Sciatic nerve (tissue), 2 donors: ENCODE data around the gene GEMIN2. TPM values are rescaled to one million over a fixed set of nuclear protein-coding genes. Genes with fewer than 3 reads are reported as not detected.
A peak's percentile ranks its signal among the peaks of the same experiment; 100 is the strongest.
"Not testable (repeated sequence)": the region's sequence is repeated elsewhere in the genome, so short reads cannot be mapped to it uniquely, and the experiment has no call there.

Experiments used
- ATAC-seq: fragments of 200-7000 bp; cut with Tn5 transposase; one replicate; pipeline ENCODE4 v1.9.1; 2020; ENCODE audit warnings: mild to moderate bottlenecking, moderate library complexity
- DNase-seq: peaks from one replicate; pipeline ENCODE4 v3.0.0-alpha.2; 2020; ENCODE audit warnings: low spot score
- intact Hi-C: fragments of 100-400 bp; cut with DNase I; formaldehyde crosslinking; loops from one replicate; pipeline ENCODE4 v1.14.2; 2022
- total RNA-seq: library from RNA; stranded (reverse); fragmentation: NEBNext Ultra II Directional; extraction: Animal tissue kit (Norgen Biotek cat#: 25700); gene quantifications from one replicate; pipeline ENCODE4 v1.2.1, GENCODE V29; 2021
- donor health status: DM: no; HTN: no; CAD: no.
- donor health status: DM: no; HTN: no; CAD: no.

GEMIN2 gene
- total RNA-seq, 1 donor from 2014 or later, result 13.7 TPM

DNA sequence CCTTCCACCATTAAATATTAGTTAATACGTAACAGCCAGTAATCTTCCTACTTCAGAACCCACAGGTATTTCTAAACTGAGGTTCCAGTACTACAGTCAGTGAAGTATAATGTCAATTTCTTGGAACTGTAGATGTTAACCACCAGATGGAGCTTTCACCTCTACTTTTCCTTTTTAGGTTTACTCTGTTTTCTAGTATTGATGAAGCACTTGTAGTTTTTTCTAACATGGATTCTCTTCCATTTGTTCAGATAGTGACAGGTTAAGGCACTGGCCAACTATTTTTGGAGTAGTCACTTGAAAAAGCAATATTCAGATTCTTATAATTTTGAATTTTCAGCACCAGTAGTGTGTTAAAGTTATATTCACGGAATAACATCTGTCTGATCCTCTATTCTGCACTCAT, 6.5 kb upstream of the GEMIN2 start:
- intact Hi-C loops, result no loop called here
- ATAC-seq, result no peak
- DNase-seq, result no peak

DNA sequence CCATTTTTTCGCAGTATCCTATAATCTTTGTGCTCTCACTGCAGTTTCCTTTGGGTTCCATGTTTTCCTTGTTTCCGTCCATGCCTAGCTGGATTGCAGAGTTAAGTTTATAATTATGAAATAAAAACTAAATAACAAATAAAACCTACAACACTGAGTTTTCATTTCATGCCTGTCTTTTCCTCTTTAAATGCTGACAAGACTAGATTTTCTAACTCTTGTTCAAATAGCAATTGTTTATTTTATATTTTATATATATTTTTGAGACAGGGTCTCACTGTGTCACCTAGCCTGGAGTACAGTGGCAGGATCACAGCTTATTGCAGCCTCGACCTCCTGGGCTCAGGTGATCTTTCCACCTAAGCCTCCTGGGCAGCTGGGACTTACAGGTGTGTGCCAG, 5.3 kb upstream of the GEMIN2 start:
- DNase-seq, result no peak
- ATAC-seq, result no peak
- intact Hi-C loops, result no loop called here

DNA sequence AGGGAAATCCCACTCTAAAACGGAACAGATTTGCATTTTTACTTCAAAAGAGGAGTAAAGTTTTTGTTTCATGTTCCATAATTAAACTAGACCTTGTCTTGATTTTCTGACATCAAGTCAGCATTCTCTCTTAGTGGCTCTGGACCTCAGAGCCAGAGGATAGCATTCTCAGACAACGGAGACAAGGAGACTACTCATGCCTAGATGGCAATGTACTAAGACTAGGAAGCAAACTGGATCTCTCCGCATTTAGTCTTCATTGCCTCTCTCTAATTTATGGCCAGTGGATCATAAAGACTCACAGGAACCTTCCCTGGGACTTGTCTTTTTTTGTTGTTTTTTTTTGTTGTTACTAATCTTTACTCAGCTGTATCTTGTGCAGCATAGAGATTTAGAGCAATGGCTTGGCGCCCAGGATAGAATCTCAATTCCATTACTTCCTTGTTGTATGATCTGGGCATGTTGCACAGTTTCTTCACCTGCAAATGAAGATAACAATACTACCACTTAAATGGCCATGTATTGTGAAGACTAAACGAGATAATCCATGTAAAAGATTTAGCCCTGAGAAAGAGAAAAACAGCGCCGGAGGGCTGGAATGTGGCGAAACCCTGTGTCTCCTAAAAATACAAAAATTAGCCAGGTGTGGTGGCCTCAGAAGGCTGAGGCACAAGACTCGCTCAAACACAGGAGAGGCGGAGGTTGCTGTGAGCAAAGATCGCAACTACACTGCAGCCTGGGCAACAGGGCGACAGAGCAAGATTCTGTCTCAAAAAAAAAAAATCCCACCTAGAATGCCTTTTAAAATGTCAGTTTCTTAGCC, 4.0 kb upstream of the GEMIN2 start:
- DNase-seq (no peak), ATAC-seq (no peak)
- intact Hi-C loops, result no loop called here

DNA sequence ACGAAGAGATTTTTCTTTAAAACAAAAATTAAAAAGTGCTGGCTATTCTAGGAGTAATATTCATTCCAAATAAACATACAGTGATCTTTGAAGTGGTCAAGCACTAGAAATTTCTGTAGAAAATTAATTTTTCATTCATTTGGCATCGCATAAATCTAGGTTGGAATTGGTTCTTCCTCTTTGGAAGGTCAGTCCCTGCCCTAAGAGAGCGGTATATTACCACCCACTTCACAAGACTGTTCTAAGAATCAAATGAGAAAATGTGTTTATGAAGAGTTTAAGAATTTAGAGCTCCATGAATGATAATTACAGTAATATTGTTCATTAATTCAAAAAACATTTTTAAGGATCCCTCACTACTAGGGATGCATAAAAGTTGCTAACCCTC, 444 bp upstream of the GEMIN2 start:
- intact Hi-C loops, result no loop called here
- DNase-seq (no peak), ATAC-seq (peak; percentile 7)

DNA sequence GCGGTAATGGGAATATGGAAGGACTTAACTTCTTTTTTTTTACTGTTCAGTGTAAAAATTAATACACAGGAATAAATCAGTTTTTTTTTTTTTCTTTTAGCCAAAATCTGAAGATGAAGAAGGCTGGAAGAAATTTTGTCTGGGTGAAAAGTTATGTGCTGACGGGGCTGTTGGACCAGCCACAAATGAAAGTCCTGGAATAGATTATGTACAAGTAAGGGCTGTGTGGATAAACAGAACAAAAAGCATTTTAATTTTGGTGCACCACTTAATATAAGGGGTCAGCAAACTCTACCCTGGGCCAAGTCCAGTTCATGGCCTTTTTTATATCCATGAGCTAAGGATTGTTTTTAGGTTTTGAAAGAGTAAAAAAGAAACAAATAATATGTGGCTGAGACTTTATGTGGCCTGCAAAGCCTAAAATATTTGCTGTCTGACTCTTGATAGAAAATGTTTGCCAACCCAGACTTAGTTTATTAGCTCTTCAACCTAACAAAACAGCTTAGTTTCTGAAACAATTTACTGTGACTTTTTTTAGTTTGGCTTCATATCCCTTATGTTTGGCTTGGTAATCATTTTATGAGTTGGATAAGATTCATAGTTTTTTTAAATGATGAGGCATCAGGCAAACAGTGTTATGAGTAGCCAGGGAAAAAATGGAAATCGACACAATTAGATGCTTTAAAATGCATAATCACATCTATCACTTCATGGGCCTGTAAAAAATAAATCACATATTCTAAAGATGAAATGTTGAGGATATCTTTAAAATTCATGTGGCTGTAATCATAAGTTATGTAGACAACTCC, 8.4 kb downstream of the GEMIN2 start:
- intact Hi-C loops, result no loop called here
- ATAC-seq, result peak; percentile 60
- no peak for DNase-seq

DNA sequence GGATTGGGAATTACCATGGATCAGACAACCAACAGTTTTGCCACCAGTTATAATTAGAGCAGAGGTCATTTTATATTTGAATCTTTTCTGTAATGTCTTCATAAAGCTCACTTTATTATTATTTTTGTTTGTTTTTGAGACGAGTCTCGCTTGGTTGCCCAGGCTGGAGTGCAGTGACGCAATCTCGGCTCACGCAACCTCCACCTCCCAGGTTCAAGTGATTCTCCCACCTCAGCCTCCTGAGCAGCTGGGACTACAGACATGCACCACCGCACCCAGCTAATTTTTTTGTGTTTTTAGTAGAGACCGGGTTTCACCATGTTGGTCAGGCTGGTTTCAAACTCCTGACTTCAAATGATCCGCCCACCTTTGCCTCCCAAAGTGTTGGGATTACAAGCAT, 23.7 kb downstream of the GEMIN2 start:
- ATAC-seq, intact Hi-C loops, DNase-seq: not testable (repeated sequence)

DNA sequence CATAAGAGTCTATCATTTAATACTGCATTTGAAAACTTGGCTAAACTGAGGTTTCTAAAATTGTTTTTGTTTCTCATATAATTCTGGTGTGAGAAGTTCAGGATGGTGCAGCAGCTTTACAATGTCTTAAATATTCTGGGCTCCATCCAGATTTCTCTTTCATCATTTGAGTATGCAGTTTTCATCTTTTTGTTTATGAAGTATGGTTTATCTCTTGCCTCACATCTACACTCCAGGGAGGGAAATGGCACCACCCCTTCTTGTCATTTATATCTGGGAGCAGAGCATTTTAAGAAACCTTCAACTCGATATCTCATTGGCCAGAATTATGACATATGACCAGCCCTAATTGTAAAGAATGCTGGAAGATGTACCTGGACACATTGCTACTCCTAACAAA, 24.3 kb downstream of the GEMIN2 start:
- DNase-seq, result no peak
- intact Hi-C loops, result no loop called here
- ATAC-seq, result no peak

DNA sequence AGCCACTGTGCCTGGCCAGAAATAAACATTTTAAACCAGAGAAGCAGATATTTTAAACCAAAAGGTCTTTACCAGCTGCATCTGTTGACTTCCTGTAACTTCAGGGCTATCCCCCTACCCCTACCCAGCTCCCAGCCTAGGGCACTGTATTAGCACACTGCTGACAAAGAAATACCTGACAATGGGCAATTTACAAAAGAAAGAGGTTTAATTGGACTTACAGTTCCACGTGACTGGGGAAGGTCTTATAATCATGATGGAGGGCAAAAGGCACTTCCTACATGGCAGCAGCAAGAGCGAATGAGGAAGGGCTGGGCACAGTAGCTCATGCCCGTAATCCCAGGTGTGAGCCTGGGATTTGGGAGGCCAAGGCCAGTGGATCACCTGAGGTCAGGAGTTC, 26.0 kb downstream of the GEMIN2 start:
- intact Hi-C loops, result no loop called here
- ATAC-seq, result no peak
- no peak for DNase-seq

DNA sequence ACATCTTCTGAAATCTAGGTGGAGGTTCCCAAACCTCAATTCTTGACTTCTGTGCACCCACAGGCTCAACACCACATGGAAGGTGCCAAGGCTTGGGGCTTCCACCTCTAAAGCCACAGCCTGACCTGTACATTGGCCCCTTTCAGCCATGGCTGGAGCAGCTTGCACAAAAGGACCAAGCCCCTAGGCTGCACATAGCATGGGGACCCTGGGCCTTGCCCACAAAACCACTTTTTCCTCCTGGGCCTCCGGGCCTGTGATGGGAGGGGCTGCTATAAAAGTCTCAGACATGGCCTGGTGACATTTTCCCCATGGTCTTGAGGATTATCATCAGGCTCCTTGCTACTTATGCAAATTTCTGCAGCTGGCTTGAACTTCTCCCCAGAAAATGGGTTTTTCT, 27.5 kb downstream of the GEMIN2 start:
- not testable (repeated sequence) for ATAC-seq, DNase-seq

DNA sequence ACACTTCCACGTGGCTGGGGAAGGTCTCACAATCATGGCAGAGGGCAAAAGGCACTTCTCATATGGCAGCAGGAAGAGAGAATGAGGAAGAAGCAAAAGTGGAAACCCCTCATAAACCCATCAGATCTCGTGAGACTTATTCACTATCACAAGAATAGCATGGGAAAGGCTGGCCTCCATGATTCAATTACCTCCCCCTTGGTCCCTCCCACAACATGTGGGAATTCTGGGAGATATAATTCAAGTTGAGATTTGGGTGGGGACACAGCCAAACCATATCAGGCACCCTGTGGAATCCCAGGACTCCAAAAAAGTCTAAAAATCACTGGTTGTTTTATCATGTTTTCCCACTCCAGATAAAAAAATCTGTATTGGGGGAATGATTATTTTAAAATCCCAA, 29.1 kb downstream of the GEMIN2 start:
- DNase-seq, ATAC-seq, intact Hi-C loops: not testable (repeated sequence)

More for the DNA sequence above, 27.5 kb downstream of the GEMIN2 start:
- intact Hi-C loops, result not testable (repeated sequence)

DNA sequence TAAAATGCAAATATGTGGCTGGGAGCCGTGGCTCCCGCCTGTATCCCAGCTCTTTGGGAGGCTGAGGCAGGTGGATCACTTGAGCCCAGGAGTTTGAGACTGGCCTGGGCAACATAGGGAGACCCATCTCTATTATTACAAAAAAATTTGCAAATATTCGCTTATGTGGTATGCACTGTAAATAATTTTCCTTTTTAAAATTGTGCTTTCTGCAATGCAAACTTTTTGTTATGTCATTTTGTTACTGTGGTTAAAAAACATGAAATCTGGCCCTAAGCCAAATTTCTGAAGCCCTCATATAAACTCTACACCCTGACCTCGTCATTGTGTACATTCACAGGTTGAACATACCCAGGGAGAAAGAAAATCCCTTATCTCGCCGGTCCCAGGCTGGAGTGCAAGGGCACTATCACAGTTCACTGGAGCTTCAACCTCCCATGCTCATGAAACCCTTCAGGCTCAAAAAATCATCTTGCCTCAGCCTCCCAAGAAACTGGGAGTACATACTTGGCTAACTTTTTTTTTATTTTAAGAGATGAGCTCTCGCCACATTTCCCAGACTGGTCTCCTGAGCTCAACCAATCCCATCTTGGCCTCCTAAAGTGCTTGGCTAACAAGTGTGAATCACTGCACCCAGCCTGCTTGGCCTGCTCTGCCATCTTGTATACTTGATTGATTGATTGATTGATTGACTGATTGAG, 31.3 kb downstream of the GEMIN2 start:
- intact Hi-C loops, result no loop called here
- DNase-seq, result no peak
- no peak for ATAC-seq

DNA sequence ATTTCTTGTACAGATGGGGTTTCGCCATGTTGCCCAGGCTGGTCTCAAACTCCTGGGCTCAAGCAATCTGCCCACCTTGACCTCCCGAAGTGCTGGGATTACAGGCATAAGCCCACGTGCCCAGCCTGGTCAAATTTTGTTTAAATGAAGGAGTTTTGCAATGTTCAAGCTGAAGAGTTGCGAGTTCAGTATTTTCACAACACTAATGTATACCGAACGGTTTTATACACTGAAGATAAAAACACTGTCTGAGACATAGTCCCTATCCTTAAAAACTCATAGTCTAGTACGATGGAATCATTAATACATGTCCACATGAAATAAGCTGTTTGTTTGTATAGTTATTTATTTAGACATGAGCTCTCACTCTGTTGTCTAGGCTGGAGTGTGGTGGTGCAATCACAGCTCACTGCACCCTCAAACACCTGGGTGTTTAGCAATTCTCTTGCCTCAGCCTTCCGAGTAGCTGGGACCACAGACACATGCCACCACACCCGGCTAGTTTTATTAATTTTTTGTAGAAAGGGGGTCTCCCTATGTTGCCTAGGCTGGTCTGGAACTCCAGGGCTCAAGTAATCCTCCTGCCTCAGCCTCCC, 40.6 kb downstream of the GEMIN2 start:
- intact Hi-C loops, result no loop called here
- ATAC-seq (no peak), DNase-seq (no peak)

DNA sequence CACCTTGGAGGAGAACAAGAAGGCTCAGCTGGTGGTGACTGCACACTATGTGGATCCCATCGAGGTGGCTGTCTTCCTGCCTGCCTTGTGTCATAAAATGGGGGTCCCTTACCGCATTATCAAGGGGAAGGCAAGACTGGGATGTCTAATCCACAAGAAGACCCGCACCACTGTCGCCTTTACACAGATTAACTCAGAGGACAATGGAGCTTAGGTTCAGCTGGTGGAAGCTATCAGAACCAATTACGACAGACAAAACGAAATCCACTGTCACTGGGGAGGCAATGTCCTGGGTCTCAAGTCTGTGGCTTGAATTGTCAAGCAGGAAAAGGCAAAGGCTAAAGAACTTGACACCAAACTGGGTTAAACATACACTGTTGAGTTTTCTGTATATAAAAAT, 43.4 kb downstream of the GEMIN2 start:
- DNase-seq (no peak), ATAC-seq (no peak)
- intact Hi-C loops, result no loop called here

DNA sequence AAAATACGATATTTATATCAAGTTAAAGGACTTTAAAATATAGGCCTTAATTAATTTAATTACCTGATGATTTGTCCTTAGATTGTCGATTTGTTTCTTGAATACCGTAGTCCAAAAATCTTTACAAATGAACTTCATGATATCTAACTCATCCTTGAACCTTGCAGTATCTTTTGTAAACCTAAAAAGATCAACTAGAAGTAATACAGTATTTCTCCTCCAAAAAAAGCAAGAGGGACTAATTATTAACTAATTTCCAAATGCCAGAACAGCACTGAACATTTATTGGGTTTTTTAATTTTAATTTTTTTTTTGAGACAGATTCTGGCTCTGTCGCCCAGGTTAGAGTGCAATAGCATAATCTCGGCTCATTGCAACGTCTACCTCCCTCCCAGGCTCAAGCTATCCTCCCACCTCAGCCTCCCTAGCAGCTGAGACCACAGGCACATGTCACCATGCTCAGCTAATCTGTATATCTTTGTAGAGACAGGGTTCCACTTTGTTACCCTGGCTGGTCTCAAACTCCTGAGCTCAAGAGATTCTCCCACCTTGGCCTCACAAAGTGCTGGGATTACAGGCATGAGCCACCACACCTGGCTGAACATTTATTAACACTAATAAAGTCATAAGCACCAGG, 44.2 kb downstream of the GEMIN2 start:
- ATAC-seq (no peak), DNase-seq (no peak)
- intact Hi-C loops, result no loop called here

DNA sequence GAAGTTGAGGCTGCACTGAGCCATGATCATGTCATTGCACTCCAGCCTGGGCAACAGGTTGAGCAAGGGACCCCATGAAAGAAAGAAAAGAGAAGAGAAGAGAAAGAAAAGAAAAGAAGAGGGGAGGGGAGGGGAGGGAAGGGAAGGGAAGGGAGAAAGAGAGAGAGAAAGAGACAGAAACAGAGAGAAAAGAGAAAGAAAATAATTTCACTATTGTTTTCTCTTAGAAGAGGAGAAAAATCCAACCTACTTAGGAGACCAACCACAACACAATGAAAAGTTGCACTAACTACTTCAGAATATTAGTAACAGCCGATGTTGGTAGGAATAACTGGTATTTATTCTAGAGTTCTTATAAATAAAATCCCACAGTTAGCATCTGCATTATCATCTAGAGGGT, 46.4 kb downstream of the GEMIN2 start:
- DNase-seq, result no peak
- intact Hi-C loops, result no loop called here
- no peak for ATAC-seq

DNA sequence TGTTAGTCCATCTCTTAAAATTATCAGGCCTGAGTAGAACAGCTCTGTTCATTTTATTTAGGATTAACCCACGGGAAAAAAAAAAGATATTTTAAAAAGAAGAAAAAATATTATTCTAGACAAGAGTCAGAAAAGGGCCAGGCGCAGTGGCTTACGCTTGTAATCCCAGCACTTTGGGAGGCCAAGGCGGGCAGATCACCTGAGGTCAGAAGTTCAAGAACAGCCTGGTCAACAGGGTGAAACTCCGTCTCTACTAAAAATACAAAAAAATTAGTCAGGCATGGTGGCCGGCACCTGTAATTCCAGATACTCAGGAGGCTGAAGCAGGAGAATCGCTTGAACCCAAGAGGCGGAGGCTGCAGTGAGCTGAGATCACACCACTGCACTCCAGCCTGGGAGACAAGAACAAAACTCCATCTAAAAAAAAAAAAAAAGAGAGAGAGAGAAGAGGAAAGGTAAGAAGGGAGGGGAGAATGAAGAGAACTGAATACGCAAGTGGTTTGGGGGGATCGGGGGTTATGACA, 53.7 kb downstream of the GEMIN2 start:
- DNase-seq, ATAC-seq, intact Hi-C loops: not testable (repeated sequence)

DNA sequence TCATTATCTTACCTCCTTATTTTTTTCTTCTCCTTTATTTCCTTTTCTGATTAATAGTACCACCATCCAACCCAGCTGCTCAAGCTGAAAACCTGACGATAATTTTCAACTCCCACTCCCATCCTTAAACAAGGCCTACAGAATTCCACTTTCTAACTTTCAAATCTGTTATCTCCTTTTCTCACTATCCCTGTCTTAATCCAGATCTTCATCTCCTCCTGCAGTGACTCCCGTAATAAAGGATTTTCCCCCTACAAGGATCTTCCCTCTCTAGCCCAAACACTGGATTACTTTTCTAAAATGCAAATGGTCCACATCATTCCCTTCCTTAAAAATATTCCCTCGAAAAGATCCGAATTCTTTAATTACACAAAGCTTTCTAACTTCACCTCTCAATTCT, 54.5 kb downstream of the GEMIN2 start:
- DNase-seq (no peak), ATAC-seq (no peak)
- intact Hi-C loops, result no loop called here

DNA sequence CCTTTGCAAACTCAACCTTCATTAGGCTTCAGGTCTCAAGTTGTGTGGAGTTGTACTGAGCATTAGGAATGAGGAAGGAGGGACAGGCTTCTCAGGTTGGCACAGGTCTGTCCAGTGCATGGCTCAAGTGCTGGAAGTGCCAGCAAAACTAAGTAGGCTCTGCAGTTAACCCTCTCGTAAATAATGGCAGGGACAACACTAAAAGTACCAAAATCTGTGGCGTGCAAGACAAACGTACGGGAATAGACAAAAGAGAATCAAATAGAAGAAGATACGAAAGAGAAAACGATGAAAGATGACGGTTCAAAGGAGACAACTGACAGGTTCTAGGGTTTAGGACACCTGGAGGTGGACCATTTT, 55.4 kb downstream of the GEMIN2 start:
- ATAC-seq (peak; percentile 22), DNase-seq (no peak)
- intact Hi-C loops, result no loop called here

DNA sequence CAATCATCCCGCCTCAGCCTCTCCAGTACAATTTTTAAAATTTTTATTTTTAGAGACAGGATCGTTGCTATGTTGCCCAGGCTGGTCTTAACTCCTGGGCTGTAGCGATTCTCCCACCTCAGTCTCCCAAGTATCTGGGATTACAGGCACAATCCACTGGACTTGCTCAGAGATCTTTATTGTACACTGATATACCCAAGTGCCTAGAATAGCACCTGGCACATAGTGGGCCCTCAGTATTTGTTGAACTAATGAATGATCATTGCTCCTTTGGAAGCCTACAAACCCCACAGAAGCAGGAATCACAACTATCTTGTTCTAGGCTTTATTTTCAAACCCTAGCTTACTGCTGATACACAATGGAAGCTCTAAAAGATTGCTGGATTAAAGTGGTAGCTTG, 59.1 kb downstream of the GEMIN2 start:
- ATAC-seq (no peak), DNase-seq (no peak)
- intact Hi-C loops, result no loop called here
